ENCODE data around the gene TUFT1. TPM values are rescaled to one million over a fixed set of nuclear protein-coding genes. Genes with fewer than 3 reads are reported as not detected.

The TUFT1 gene
- total and polyA plus RNA-seq, 2 of the 13 experiments (the other 11 are each of a cell fraction or from before 2014, with no cell fraction given), result 6.4 to 7.3 TPM

DNA sequence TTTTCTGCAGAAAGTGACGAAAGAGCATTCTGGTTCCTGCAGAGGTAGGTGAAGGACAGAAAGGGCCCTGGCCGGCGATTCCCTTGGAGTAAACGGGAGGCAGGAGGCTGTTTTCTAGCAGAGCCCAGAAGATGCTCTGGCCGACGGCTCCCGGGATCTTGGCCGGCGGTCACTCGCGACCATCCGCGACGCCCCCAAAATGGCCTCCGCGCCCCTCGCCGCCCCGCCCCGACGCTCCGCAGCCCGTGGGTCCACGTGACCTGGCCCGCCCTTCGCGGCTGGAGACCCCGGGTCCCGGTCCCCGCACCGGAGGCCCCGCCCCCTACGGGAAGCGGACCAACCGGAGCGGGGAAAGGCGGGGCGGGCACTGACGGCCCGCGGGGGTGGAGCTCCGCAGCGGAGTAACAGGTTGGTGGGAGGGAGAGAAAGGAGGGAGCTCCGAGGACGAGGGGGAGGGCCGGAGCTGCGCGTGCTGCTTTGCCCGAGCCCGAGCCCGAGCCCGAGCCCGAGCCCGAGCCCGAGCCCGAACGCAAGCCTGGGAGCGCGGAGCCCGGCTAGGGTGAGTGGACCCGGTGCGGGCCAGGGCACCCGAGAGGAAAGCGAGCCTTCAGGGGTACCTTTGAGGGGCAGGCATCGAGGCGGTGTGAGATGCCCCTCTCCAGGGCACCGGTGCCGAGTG lies 29.0 kb upstream of the TUFT1 start, which contains the start of gene CGN (continued):
- TF ChIP-seq, protein P1, sequence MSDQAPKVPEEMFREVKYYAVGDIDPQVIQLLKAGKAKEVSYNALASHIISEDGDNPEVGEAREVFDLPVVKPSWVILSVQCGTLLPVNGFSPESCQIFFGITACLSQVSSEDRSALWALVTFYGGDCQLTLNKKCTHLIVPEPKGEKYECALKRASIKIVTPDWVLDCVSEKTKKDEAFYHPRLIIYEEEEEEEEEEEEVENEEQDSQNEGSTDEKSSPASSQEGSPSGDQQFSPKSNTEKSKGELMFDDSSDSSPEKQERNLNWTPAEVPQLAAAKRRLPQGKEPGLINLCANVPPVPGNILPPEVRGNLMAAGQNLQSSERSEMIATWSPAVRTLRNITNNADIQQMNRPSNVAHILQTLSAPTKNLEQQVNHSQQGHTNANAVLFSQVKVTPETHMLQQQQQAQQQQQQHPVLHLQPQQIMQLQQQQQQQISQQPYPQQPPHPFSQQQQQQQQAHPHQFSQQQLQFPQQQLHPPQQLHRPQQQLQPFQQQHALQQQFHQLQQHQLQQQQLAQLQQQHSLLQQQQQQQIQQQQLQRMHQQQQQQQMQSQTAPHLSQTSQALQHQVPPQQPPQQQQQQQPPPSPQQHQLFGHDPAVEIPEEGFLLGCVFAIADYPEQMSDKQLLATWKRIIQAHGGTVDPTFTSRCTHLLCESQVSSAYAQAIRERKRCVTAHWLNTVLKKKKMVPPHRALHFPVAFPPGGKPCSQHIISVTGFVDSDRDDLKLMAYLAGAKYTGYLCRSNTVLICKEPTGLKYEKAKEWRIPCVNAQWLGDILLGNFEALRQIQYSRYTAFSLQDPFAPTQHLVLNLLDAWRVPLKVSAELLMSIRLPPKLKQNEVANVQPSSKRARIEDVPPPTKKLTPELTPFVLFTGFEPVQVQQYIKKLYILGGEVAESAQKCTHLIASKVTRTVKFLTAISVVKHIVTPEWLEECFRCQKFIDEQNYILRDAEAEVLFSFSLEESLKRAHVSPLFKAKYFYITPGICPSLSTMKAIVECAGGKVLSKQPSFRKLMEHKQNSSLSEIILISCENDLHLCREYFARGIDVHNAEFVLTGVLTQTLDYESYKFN (CRISPR knock-in tag; conservative IDR thresholded peaks at IDR 0.05), result peak; percentile 44; the same call in 1 of the 2 replicates
- TF ChIP-seq ZSCAN31 (CRISPR knock-in tag; IDR thresholded peaks at IDR 0.05; ENCODE audit: low read depth), result no peak
- TF ChIP-seq, protein P2, sequence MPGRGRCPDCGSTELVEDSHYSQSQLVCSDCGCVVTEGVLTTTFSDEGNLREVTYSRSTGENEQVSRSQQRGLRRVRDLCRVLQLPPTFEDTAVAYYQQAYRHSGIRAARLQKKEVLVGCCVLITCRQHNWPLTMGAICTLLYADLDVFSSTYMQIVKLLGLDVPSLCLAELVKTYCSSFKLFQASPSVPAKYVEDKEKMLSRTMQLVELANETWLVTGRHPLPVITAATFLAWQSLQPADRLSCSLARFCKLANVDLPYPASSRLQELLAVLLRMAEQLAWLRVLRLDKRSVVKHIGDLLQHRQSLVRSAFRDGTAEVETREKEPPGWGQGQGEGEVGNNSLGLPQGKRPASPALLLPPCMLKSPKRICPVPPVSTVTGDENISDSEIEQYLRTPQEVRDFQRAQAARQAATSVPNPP (CRISPR knock-in tag; IDR thresholded peaks at IDR 0.05), result no peak
- TF ChIP-seq KDM6A (CRISPR knock-in tag; IDR thresholded peaks at IDR 0.05; ENCODE audit: low read depth), result no peak
- peak; percentile 12; the same call in 1 of the 2 replicates for TF ChIP-seq RXRB (CRISPR knock-in tag; IDR thresholded peaks at IDR 0.05; ENCODE audit: borderline replicate concordance)
- TF ChIP-seq, protein P3, sequence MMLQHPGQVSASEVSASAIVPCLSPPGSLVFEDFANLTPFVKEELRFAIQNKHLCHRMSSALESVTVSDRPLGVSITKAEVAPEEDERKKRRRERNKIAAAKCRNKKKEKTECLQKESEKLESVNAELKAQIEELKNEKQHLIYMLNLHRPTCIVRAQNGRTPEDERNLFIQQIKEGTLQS (CRISPR knock-in tag; IDR thresholded peaks at IDR 0.05), result no peak
- 0 out of 2 replicates have a peak, but pooled peaks have one; percentile 22 for TF ChIP-seq GATAD2A (CRISPR knock-in tag; IDR thresholded peaks at IDR 0.05)
- no peak for TF ChIP-seq PREB (CRISPR knock-in tag; IDR thresholded peaks at IDR 0.05)
- peak; percentile 57 for TF ChIP-seq HDAC2 (CRISPR knock-in tag; IDR thresholded peaks at IDR 0.05)
- TF ChIP-seq ZNF256 (CRISPR knock-in tag; conservative IDR thresholded peaks at IDR 0.05), result no peak
- no peak for TF ChIP-seq REL (CRISPR knock-in tag; conservative IDR thresholded peaks at IDR 0.05)
- no peak for TF ChIP-seq ZNF556 (CRISPR knock-in tag; IDR thresholded peaks at IDR 0.05; ENCODE audit: borderline replicate concordance)
- TF ChIP-seq NCOA5 (CRISPR knock-in tag; IDR thresholded peaks at IDR 0.05), result no peak
- TF ChIP-seq ZNF720 (CRISPR knock-in tag; IDR thresholded peaks at IDR 0.05), result no peak
- no peak for TF ChIP-seq ZNF354B (CRISPR knock-in tag; IDR thresholded peaks at IDR 0.05)
- peak; percentile 87 for TF ChIP-seq SP4 (CRISPR knock-in tag; IDR thresholded peaks at IDR 0.05)
- TF ChIP-seq ZNF781 (CRISPR knock-in tag; IDR thresholded peaks at IDR 0.05; ENCODE audit: borderline replicate concordance, not compliant biosample characterization), result no peak
- TF ChIP-seq ZNF251 (CRISPR knock-in tag; IDR thresholded peaks at IDR 0.05), result no peak
- 0 out of 2 replicates have a peak, but pooled peaks have one; percentile 24 for TF ChIP-seq ZNF124 (CRISPR knock-in tag; IDR thresholded peaks at IDR 0.05)
- no peak for TF ChIP-seq ZNF724P (CRISPR knock-in tag; IDR thresholded peaks at IDR 0.05; ENCODE audit: borderline replicate concordance)
- TF ChIP-seq DPF2 (CRISPR knock-in tag; IDR thresholded peaks at IDR 0.05; ENCODE audit: borderline replicate concordance, low read depth), result no peak
- TF ChIP-seq ZNF343 (CRISPR knock-in tag; IDR thresholded peaks at IDR 0.05), result no peak
- TF ChIP-seq GMEB1 (CRISPR knock-in tag; IDR thresholded peaks at IDR 0.05; ENCODE audit: borderline replicate concordance), result peak; percentile 67
